ENCODE results near the gene STIM2.

DNA sequence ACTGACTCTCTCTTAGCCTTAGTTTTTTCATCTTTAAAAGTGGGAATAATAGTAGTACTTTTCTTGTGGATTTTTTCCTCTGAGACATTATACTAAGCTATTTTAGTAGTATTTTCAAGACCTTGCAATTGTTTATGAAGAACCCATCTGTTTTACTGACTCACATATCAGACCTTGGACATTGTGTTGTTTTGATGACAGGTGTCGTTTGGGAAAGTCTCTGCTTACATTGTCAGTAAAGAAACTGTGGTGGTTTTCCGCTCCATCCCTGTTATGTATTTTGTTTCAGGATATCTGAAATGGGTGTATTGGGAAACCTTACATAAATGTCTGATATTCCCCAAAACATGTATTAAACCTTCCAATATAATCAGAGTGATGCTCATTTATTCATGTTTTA lies 92.2 kb downstream of the STIM2 start:
- TF ChIP-seq, protein P1, sequence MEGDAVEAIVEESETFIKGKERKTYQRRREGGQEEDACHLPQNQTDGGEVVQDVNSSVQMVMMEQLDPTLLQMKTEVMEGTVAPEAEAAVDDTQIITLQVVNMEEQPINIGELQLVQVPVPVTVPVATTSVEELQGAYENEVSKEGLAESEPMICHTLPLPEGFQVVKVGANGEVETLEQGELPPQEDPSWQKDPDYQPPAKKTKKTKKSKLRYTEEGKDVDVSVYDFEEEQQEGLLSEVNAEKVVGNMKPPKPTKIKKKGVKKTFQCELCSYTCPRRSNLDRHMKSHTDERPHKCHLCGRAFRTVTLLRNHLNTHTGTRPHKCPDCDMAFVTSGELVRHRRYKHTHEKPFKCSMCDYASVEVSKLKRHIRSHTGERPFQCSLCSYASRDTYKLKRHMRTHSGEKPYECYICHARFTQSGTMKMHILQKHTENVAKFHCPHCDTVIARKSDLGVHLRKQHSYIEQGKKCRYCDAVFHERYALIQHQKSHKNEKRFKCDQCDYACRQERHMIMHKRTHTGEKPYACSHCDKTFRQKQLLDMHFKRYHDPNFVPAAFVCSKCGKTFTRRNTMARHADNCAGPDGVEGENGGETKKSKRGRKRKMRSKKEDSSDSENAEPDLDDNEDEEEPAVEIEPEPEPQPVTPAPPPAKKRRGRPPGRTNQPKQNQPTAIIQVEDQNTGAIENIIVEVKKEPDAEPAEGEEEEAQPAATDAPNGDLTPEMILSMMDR (IDR thresholded peaks at IDR 0.05), result no peak
- no peak for TF ChIP-seq POLR2A (IDR thresholded peaks at IDR 0.05)

Data from esophagus squamous epithelium (tissue), 4 donors.